ENCODE results near the gene AFP.
A peak's percentile ranks its signal among the peaks of the same experiment; 100 is the strongest.

AFP gene

DNA sequence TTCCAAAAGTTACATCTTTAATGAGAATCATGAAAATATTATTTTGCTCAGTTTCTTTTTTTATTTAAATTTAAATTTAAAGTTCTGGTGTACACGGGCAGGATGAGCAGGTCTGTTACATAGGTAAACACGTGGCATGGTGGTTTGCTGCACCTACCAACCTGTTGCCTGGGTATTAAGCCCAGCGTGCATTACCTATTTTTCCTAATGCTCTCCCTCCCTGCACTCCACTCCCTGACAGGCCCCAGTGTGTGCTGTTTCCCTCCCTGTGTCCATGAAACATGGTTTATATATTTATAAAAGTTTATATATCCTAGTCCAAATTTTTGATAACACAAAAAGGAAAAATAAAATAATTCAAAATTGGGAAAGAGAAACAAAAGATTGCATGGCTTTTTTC is 4.0 kb downstream of the AFP start:
- TF ChIP-seq, protein P1, sequence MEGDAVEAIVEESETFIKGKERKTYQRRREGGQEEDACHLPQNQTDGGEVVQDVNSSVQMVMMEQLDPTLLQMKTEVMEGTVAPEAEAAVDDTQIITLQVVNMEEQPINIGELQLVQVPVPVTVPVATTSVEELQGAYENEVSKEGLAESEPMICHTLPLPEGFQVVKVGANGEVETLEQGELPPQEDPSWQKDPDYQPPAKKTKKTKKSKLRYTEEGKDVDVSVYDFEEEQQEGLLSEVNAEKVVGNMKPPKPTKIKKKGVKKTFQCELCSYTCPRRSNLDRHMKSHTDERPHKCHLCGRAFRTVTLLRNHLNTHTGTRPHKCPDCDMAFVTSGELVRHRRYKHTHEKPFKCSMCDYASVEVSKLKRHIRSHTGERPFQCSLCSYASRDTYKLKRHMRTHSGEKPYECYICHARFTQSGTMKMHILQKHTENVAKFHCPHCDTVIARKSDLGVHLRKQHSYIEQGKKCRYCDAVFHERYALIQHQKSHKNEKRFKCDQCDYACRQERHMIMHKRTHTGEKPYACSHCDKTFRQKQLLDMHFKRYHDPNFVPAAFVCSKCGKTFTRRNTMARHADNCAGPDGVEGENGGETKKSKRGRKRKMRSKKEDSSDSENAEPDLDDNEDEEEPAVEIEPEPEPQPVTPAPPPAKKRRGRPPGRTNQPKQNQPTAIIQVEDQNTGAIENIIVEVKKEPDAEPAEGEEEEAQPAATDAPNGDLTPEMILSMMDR (IDR thresholded peaks at IDR 0.05): no peak

DNA sequence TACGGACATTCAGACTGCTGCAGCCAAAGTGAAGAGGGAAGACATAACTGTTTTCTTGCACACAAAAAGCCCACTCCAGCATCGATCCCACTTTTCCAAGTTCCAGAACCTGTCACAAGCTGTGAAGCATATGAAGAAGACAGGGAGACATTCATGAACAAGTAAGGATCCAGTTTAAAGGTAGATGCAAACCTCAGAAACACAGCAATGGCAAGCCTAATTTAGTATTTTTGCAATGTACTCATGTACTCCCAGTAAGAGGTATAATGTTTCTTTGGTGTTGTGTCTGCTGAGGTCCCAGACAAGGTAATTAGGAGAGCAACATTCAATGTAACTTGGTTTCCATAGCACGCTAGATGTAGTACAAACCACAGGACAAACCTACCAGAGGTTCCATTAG is 4.6 kb downstream of the AFP start:
- TF ChIP-seq, protein P1 (IDR thresholded peaks at IDR 0.05): no peak

DNA sequence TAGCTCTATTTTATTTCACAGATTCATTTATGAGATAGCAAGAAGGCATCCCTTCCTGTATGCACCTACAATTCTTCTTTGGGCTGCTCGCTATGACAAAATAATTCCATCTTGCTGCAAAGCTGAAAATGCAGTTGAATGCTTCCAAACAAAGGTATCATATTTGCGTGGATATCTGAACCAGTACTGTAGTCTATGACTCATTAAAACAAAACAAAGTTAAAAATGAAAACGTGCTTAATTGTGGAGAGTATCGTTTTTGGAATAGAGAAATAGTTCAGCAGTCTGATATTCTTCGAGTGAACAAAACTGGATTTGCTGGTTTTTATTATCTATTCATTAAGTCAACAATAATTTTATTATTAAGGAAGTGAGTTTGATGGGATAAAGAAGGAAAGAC is 6.3 kb downstream of the AFP start:
- TF ChIP-seq, protein P1 (IDR thresholded peaks at IDR 0.05): no peak

DNA sequence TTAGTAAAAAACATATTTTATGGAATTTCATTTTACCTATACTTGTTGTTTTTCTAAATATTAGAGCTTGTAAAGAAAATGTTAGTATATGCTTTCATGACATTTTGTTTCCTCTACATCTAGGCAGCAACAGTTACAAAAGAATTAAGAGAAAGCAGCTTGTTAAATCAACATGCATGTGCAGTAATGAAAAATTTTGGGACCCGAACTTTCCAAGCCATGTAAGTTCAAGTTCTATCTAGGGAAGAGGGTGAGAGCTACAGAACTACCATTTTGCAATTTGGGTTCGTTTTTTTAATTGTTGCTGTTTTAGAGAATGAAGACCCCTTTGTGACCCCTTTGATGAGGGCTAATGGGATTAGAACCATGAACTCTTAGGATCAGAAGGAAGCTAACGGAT is 7.2 kb downstream of the AFP start:
- TF ChIP-seq, protein P1 (IDR thresholded peaks at IDR 0.05): no peak

DNA sequence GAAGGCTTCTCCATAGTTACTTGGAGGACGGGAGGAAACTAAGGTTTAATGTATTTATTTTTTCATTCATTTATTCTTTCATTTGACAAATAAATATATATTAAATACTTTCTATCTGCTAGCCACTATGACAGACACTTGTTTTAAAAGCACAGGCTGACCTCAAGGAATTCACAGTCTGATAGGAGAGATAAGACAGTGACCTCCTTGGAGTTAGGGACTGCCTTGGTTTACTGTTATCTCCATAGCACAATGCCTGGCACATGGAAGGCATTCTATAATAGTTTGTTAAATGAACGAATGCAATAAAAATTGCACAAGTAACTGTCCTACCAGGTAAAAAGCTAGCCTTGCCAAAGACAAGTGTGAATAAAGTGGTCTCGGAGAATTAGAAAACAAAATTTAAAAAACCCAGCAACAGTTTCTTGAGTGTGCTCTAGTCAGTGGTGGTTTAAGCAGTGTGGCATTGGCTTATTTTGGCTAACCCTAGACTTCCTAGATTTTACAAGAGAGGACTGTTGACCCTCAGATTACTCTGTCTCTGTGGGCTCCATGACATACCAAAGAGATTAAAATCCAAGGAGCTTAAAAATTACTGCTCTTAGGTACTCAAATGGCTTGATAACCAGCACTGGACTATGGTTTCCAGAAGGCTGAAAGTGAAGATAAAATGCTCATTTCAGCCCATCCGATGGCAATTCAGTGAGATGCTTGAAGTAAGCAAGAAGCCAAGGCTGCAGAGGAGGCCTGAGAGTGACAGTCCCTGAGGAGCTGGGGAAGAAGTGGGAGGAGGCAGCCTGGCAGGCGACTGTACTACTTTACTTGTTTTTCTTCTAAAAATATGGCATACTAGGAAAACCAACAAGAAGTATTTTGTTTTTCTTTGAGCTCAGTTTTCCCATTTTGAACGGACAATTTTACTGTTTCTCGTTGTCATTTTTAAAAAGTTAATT is 9.6 kb downstream of the AFP start:
- TF ChIP-seq, protein P1 (IDR thresholded peaks at IDR 0.05): no peak

DNA sequence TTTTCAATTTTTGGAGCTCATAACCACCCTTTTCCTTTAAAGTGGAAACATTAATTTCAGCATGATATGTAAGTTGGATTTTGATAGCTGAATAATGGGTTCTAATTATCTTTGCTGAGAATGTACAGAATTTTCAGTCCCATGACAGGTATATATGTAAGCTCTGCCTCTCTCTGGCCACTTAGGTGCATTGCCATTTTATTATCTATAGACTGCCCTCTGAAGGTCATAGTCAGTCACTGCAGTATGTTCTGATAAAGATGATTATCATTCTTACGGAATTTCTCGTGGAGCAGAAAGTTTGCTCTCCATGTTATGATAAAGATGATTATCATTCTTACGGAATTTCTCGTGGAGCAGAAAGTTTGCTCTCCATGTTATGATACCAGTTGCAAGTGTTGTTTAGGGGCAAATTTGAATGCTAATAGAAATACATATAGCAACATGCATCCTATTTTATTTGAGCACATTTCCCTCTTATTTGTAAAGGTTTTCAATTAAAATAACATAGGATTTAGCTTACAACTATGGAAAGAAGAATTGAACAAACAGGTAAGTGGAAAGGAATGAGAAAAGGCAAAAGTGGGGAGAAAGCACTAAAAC is 10.4 kb downstream of the AFP start:
- TF ChIP-seq, protein P1 (IDR thresholded peaks at IDR 0.05): peak; percentile 97

DNA sequence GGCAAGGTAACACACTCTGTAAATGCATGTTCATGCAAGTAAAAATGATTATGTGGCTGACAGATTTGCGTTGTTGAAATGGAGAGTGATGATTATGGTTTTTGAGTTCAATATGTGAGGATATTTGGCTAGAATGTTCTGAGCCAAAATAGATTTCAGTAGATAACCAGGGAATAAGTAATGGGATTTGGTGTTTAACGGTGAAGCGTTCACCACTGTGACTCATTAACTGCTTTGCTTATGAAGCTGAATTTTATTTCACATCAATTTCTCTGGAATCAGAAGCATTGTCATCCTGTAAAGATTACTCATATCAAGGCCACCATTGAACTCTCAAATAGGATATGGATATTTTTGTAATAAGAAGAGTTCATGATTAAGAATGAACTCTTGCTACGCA is 11.7 kb downstream of the AFP start:
- TF ChIP-seq, protein P1 (IDR thresholded peaks at IDR 0.05): no peak
